CD8-positive, alpha-beta memory T cell (primary cell): ENCODE measurements around the gene RASSF5. TPM values are rescaled to one million over a fixed set of nuclear protein-coding genes. Genes with fewer than 3 reads are reported as not detected.

Experiments
- CTCF ChIA-PET: fragments of 350-600 bp; sonication (Branson Sonifier 250); formaldehyde crosslinking; loops from one replicate; lab custom pipeline; 2021; ENCODE audit warnings: antibody characterized with exemption; lab: Charles Lee
- POLR2A ChIA-PET: fragments of 350-600 bp; sonication (Branson Sonifier 250); formaldehyde crosslinking; loops from one replicate; lab custom pipeline; 2021; ENCODE audit warnings: antibody characterized with exemption; lab: Charles Lee
- DNase-seq, 5 donors: peaks; one replicate each; pipeline versions ENCODE4 v3.0.0 to v3.0.0-alpha.2; 2020 to 2022; ENCODE audit warnings: mixed read lengths in 1 of 5
- H3K27ac ChIP-seq: one replicate; pipeline ENCODE4 v1.7.0; 2013; ENCODE audit warnings: low read depth, mild to moderate bottlenecking, low read length, moderate library complexity
- H3K27me3 ChIP-seq: 2 replicates; pipeline ENCODE4 v1.7.0; 2013; ENCODE audit warnings: low read length, mild to moderate bottlenecking; ENCODE audit not compliant: insufficient read depth, poor library complexity, severe bottlenecking
- H3K36me3 ChIP-seq: 2 replicates; pipeline ENCODE4 v1.7.0; 2013; ENCODE audit warnings: mild to moderate bottlenecking, low read length, moderate library complexity; ENCODE audit not compliant: insufficient read depth
- H3K4me1 ChIP-seq: 2 replicates; pipeline ENCODE4 v1.7.0; 2013; ENCODE audit warnings: mild to moderate bottlenecking, low read length, moderate library complexity; ENCODE audit not compliant: insufficient read depth
- H3K4me3 ChIP-seq: 2 replicates; pipeline ENCODE4 v1.7.0; 2013; ENCODE audit warnings: mild to moderate bottlenecking, low read length
- H3K9me3 ChIP-seq: 2 replicates; pipeline ENCODE4 v1.7.0; 2013; ENCODE audit warnings: mild to moderate bottlenecking, low read length
- H3K27ac Mint-ChIP-seq, 8 donors: one replicate each; pipeline ENCODE4 v1.8.0; 2020 to 2021; ENCODE audit warnings: mixed read lengths in 8 of 8, mild to moderate bottlenecking in 6 of 8, inconsistent platforms in 3 of 8, moderate library complexity in 3 of 8
- H3K27me3 Mint-ChIP-seq, 2 donors: one replicate each; pipeline ENCODE4 v1.8.0; 2020 to 2021; ENCODE audit warnings: mixed read lengths in 2 of 2, mild to moderate bottlenecking in 1 of 2, moderate library complexity in 1 of 2
- H3K36me3 Mint-ChIP-seq, 3 donors: one replicate each; pipeline ENCODE4 v1.8.0; 2020 to 2021; ENCODE audit warnings: mixed read lengths in 3 of 3, inconsistent platforms in 1 of 3, mild to moderate bottlenecking in 1 of 3
- H3K4me1 Mint-ChIP-seq, 3 donors: one replicate each; pipeline ENCODE4 v1.8.0; 2020 to 2021; ENCODE audit warnings: mixed read lengths in 3 of 3, inconsistent platforms in 1 of 3, mild to moderate bottlenecking in 1 of 3
- H3K4me3 Mint-ChIP-seq, 7 donors: one replicate each; pipeline ENCODE4 v1.8.0; 2020 to 2021; ENCODE audit warnings: mixed read lengths in 7 of 7, mild to moderate bottlenecking in 6 of 7, moderate library complexity in 4 of 7, inconsistent platforms in 2 of 7
- H3K9me3 Mint-ChIP-seq, 5 donors: one replicate each; pipeline ENCODE4 v1.8.0; 2020 to 2022; ENCODE audit warnings: mixed read lengths in 5 of 5, mild to moderate bottlenecking in 3 of 5, moderate library complexity in 2 of 5, inconsistent platforms in 1 of 5
- polyA plus RNA-seq: library from polyadenylated mRNA; unstranded; fragments of 300-500 nt; fragmentation: Illumina TruSeq; gene quantifications from one replicate; pipeline ENCODE4 v1.2.3, GENCODE V29; 2021
- total RNA-seq, 2 experiments: library from RNA; stranded (reverse); gene quantifications; one replicate each; pipeline ENCODE4 v1.2.3, GENCODE V29; 2021

The RASSF5 gene
- total and polyA plus RNA-seq, 3 experiments from 2014 or later = 163 to 329 (median 165) TPM

DNA sequence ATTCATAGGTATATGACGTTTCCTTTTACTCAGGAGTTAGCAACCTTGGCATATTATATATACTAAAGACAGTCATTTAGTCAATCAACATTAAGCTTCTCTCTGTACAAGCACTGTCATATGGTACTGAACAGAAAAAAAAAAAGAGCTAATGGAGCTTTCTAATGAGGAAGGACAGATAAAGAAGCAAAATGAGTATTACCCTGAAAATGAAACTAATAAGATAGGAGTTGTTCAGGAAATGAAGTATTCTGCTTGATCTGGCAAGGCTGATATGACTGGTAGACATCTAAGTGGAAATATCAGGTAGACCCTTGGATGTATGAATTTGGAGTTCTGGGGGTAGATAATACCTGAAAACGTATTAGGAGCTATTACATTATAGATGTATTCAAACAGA, 41.4 kb upstream of the RASSF5 start:
- peak overlapping the region in 7 of 8 donors; percentile 51 to 92 (median 69) for H3K27ac Mint-ChIP-seq
- peaks cover 0 to 10% (median 3%) of the 10 kb centered on the region in 3 donors for H3K36me3 Mint-ChIP-seq
- peaks cover 65% of the 10 kb centered on the region for H3K4me1 ChIP-seq
- H3K4me3 Mint-ChIP-seq = peak overlapping the region; percentile 15 to 95 (median 74)
- no peaks in the 10 kb centered on the region for H3K27me3 ChIP-seq
- H3K27me3 Mint-ChIP-seq = no peaks in the 10 kb centered on the region
- no peaks in the 10 kb centered on the region for H3K36me3 ChIP-seq
- peaks cover 47 to 66% (median 58%) of the 10 kb centered on the region in 3 donors for H3K4me1 Mint-ChIP-seq
- ChIA-PET CTCF (interaction anchor here (0.7 to 9.8 kb wide), 3 partner anchors 9 to 94 kb away, joined by 3 to 95 read pairs (median 5); no protein-coding TSS in a partner anchor), POLR2A (no interaction called here)
- no peaks in the 10 kb centered on the region for H3K9me3 ChIP-seq
- no peak overlapping the region for H3K4me3 ChIP-seq
- H3K9me3 Mint-ChIP-seq = no peaks in the 10 kb centered on the region
- H3K27ac ChIP-seq = no peak overlapping the region
- DNase-seq = no peak

DNA sequence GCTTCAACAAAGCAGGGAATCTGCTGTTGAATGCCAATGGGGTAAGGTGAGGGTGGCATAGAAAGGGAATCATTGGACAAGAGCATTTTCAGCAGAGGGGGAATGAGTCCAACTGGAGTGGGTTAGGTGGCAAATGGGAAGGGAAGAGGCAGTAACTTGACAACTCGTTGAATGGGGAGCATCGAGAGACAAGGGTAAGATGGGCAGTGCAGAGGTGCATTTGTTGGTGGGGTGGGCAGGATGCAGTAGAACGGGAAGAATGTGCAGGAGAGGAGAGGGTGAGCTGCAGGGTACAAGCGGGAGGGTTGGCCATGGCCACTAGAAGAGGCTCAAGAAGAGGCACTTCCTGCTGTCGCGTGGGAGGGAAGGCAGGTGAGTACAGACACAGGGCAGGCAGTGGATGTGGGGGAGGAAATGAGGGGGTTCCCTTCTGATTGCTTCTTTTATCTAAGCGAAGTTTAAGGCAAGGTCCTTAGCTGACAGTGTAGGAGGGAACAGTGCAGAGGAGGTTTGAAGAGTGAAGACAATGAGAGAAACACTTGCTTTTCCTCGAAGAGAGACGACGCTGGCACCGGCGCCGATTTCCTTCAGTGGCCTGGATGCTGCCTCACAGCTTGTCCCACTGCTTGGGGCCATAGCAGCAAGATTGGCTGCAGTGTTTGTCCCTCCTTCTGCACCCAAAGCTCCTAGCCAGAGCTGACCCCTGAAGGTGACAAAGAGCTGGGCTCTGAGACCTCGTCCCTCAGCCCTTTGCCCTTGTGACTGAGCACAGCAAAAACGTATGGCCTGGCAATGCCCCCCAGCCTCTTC, 40.3 kb upstream of the RASSF5 start:
- Mint-ChIP-seq H3K4me1 (peaks cover 57 to 74% (median 61%) of the 10 kb centered on the region in 3 donors), H3K9me3 (no peaks in the 10 kb centered on the region), H3K27ac (peak overlapping the region; percentile 27 to 87 (median 62)), H3K4me3 (peak overlapping the region; percentile 27 to 95 (median 63)), H3K27me3 (no peaks in the 10 kb centered on the region), H3K36me3 (peaks cover 0 to 15% (median 0%) of the 10 kb centered on the region in 3 donors)
- peak in 1 of 5 donors; percentile 25 for DNase-seq
- H3K4me3 ChIP-seq = peak overlapping the region; percentile 19
- H3K27me3 ChIP-seq = no peaks in the 10 kb centered on the region
- POLR2A ChIA-PET = interaction anchor here (0.6 kb wide), 1 partner anchor 41 kb away, joined by 5 read pairs; no protein-coding TSS in a partner anchor
- peaks cover 76% of the 10 kb centered on the region for H3K4me1 ChIP-seq
- CTCF ChIA-PET = interaction anchor here (1.0 to 9.8 kb wide), 4 partner anchors 12 to 85 kb away, joined by 3 to 95 read pairs (median 7); no protein-coding TSS in a partner anchor
- no peak overlapping the region for H3K27ac ChIP-seq
- no peaks in the 10 kb centered on the region for H3K9me3 ChIP-seq
- H3K36me3 ChIP-seq = no peaks in the 10 kb centered on the region

DNA sequence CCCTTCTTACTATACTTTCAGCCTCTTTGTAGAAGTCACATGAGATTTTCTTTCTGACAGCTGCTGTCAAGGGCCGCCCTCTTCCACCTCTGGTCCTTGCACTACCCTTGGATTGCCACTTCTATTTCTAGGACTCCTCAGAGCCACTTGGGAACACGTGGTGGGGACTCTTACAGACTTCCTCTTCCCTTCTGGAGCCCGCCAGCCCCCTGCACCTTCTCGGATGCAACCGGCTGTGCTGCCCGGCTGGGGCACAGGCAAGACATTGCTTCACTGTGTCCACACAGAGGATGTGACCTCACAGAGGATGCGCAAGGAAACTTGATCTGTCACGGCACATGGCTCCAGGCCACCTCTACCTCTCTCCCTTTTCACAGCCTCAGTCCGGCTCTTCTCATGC, 39.4 kb upstream of the RASSF5 start:
- H3K27ac Mint-ChIP-seq = peak overlapping the region in 7 of 8 donors; percentile 29 to 87 (median 54)
- Histone ChIP-seq H3K9me3 (no peaks in the 10 kb centered on the region), H3K36me3 (no peaks in the 10 kb centered on the region), H3K4me1 (peaks cover 85% of the 10 kb centered on the region), H3K27ac (no peak overlapping the region), H3K4me3 (no peak overlapping the region), H3K27me3 (no peaks in the 10 kb centered on the region)
- CTCF ChIA-PET = interaction anchor here (1.0 to 1.2 kb wide), 3 partner anchors 11 to 84 kb away, joined by 3 to 10 read pairs (median 4); no protein-coding TSS in a partner anchor
- no peaks in the 10 kb centered on the region for H3K27me3 Mint-ChIP-seq
- peaks cover 0 to 23% (median 0%) of the 10 kb centered on the region in 3 donors for H3K36me3 Mint-ChIP-seq
- peaks cover 66 to 82% (median 70%) of the 10 kb centered on the region in 3 donors for H3K4me1 Mint-ChIP-seq
- H3K9me3 Mint-ChIP-seq = no peaks in the 10 kb centered on the region
- peak in 1 of 5 donors; percentile 21 for DNase-seq
- POLR2A ChIA-PET = no interaction called here
- H3K4me3 Mint-ChIP-seq = peak overlapping the region in 6 of 7 donors; percentile 32 to 95 (median 70)

DNA sequence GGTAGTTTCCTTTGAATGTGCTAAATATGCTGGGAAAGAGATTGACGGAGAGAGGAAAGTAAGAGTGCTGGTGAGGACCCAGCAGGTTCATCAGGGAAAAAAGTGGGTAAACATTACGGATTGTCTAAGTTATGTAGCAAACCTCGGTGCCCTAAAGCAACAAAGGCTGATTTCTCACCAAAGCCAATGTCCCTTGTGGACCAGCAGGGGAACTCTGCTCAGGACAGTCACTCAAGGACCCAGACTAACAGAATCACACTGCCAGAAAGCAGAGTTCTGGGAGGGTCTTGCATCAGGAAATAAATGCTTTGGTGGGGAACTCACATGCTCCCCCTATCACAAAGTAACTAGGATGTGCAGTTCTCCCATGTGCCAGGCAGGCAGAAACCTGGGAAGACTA, 38.8 kb upstream of the RASSF5 start:
- Mint-ChIP-seq H3K27me3 (no peaks in the 10 kb centered on the region), H3K4me3 (peak overlapping the region in 5 of 7 donors; percentile 49 to 95 (median 91))
- H3K27ac ChIP-seq = no peak overlapping the region

DNA sequence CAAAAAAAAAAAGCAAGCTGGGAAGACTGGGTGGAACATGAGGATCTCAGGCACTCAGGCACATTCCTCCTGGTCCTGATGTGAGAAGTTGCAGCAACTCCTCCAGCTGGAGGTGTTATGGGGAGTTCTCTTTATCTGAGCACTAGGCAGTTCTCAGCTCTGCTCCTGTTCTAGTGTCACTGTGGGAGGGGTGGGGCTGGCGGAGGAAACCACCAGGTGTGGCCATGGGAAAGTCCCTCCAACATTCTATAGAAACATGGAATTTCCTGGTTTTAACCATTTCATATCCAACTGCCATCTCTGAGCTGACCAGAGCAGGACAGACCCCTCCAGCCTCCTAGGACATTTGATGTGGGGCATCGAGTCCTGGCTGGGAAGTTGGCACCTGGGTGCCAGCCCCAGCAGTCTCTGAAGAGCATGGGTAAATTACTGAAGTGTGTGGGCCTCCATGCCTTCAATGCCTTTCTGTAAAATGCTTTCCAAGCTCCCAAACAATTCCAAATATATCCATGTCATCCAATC, 37.9 kb upstream of the RASSF5 start:
- Mint-ChIP-seq H3K4me1 (peaks cover 72 to 92% (median 75%) of the 10 kb centered on the region in 3 donors), H3K27ac (peak overlapping the region; percentile 41 to 96 (median 90))

More for the DNA sequence above, 38.8 kb upstream of the RASSF5 start:
- DNase-seq = no peak
- H3K27me3 ChIP-seq = no peaks in the 10 kb centered on the region
- Mint-ChIP-seq H3K27ac (peak overlapping the region in 5 of 8 donors; percentile 35 to 88 (median 72)), H3K4me1 (peaks cover 72 to 85% (median 75%) of the 10 kb centered on the region in 3 donors), H3K9me3 (no peaks in the 10 kb centered on the region), H3K36me3 (peaks cover 0 to 29% (median 0%) of the 10 kb centered on the region in 3 donors)
- H3K9me3 ChIP-seq = no peaks in the 10 kb centered on the region
- peaks cover 4% of the 10 kb centered on the region for H3K36me3 ChIP-seq
- peaks cover 85% of the 10 kb centered on the region for H3K4me1 ChIP-seq
- ChIA-PET POLR2A (no interaction called here), CTCF (interaction anchor here (3.6 kb wide), 1 partner anchor 8 kb away, joined by 50 read pairs; no protein-coding TSS in a partner anchor)
- H3K4me3 ChIP-seq = no peak overlapping the region

DNA sequence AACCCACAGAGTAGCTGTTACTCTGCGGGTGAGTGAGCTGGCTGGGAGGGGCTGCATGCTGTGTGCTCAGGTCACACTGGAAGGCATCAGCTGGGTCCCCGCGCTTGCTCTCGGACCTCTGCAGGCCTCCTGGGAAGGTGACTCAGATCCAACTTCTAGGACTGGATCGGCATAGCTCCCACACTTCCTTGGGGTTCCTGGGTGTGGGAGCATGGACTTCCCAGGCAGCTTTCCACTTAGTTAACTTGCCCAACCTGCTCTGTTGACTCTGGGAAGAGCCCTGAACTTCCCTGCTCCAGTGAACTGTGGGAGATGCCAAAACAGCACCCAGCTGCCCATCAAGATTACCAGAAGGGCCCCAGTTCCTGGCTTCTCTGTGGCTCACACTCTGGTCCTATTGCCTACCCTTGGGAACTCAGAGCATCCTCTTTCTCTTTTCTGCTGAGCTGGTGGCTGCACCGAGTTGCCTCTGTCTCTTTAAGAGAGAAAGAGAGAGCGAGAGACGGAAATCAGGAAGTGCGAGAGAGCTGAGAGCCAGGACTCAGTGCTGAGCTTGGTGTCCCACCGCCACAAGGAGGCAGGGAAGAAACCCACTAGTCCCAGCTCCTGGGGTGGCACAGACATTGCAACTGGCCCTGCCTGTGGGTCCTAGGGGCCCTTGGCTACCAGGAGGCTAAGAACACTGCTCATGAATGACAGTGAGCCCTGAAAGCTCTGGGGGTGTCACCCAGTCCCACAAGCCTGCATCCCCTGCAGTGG, 37.2 kb upstream of the RASSF5 start, which contains the start of gene IKBKE:
Gene IKBKE (plus strand): TSS at position 544 of the 759 bp plus-strand sequence. CDS start 2,752 bp downstream, outside the sequence.
- Histone ChIP-seq H3K27me3 (no peaks in the 10 kb centered on the region), H3K9me3 (no peaks in the 10 kb centered on the region), H3K4me3 (peak within 1 kb of the TSS; percentile 96), H3K36me3 (peaks cover 16% of the 10 kb centered on the region), H3K27ac (peak within 1 kb of the TSS; percentile 76), H3K4me1 (peaks cover 74% of the 10 kb centered on the region)
- Mint-ChIP-seq H3K4me3 (peak within 1 kb of the TSS; percentile 89 to 97 (median 93)), H3K36me3 (peaks cover 0 to 42% (median under 1%) of the 10 kb centered on the region in 3 donors), H3K9me3 (no peaks in the 10 kb centered on the region), H3K4me1 (peaks cover 72 to 89% (median 78%) of the 10 kb centered on the region in 3 donors), H3K27ac (peak within 1 kb of the TSS; percentile 77 to 97 (median 92)), H3K27me3 (no peaks in the 10 kb centered on the region)
- POLR2A ChIA-PET = interaction anchor here (0.5 to 2.0 kb wide), 10 partner anchors 9 to 387 kb away, joined by 3 to 11 read pairs (median 4); partner anchors contain the start of genes EIF2D and RASSF5
- peak; percentile 27 to 70 (median 39) for DNase-seq
- CTCF ChIA-PET = interaction anchor here (0.9 to 3.6 kb wide), 11 partner anchors 9 to 194 kb away, joined by 3 to 50 read pairs (median 7); partner anchors contain the start of genes DYRK3, EIF2D and RASSF5

More for the DNA sequence above, 37.9 kb upstream of the RASSF5 start:
- POLR2A ChIA-PET = interaction anchor here (1.4 to 2.0 kb wide), 4 partner anchors 10 to 143 kb away, joined by 3 to 11 read pairs (median 4); partner anchors contain the start of genes EIF2D and RASSF5
- peak in 2 of 5 donors; percentile 11 to 13 for DNase-seq
- Histone ChIP-seq H3K36me3 (peaks cover 10% of the 10 kb centered on the region), H3K4me1 (peaks cover 79% of the 10 kb centered on the region), H3K4me3 (peak overlapping the region; percentile 96), H3K9me3 (no peaks in the 10 kb centered on the region), H3K27me3 (no peaks in the 10 kb centered on the region), H3K27ac (no peak overlapping the region)
- H3K27me3 Mint-ChIP-seq = no peaks in the 10 kb centered on the region
- CTCF ChIA-PET = interaction anchor here (0.5 to 3.6 kb wide), 10 partner anchors 9 to 771 kb away, joined by 3 to 50 read pairs (median 7); partner anchors contain the start of genes DYRK3, EIF2D and RASSF5
- H3K4me3 Mint-ChIP-seq = peak overlapping the region; percentile 89 to 97 (median 93)
- H3K36me3 Mint-ChIP-seq = peaks cover 0 to 36% (median 0%) of the 10 kb centered on the region in 3 donors
- no peaks in the 10 kb centered on the region for H3K9me3 Mint-ChIP-seq
